HL-60 (cell line): ENCODE measurements around the gene OGFR.

Source experiments
- DNase-seq, 2 experiments: peaks; one replicate each; pipeline ENCODE4 v3.0.0-alpha.2; 2010 to 2020; ENCODE audit warnings: low read depth in 1 of 2, low spot score in 1 of 2
- H3K27ac ChIP-seq: fragments of 250-450 bp; sonication (Bioruptor Pico); replicated peaks from 2 replicates; pipeline ENCODE4 v1.5.1; 2020; ENCODE audit warnings: mild to moderate bottlenecking, moderate library complexity
- H3K27me3 ChIP-seq: fragments of 250-450 bp; sonication (Bioruptor Pico); 2 replicates; pipeline ENCODE4 v1.5.1; 2021; ENCODE audit warnings: mild to moderate bottlenecking, moderate library complexity; ENCODE audit not compliant: insufficient read depth, poor library complexity, severe bottlenecking
- H3K4me3 ChIP-seq: replicated peaks from 2 replicates; pipeline ENCODE4 v1.5.1; 2011; ENCODE audit warnings: mild to moderate bottlenecking, control low read depth, low read length; ENCODE audit not compliant: insufficient read depth
- CTCF ChIP-seq: IDR thresholded peaks from one replicate; pipeline ENCODE4 v1.5.1; 2011; ENCODE audit warnings: low read length, control low read depth, inconsistent platforms; ENCODE audit not compliant: insufficient read depth
- GABPA ChIP-seq: IDR thresholded peaks from 2 replicates; pipeline ENCODE4 v1.6.1; 2012; ENCODE audit warnings: low read depth
- POLR2AphosphoS5 ChIP-seq: IDR thresholded peaks from 2 replicates; pipeline ENCODE4 v1.6.1; 2012; ENCODE audit warnings: low read depth
- REST ChIP-seq: IDR thresholded peaks from 2 replicates; pipeline ENCODE4 v1.6.1; 2012; ENCODE audit warnings: low read depth; ENCODE audit not compliant: insufficient replicate concordance
- SPI1 ChIP-seq: IDR thresholded peaks from 2 replicates; pipeline ENCODE4 v1.6.1; 2012; ENCODE audit warnings: low read depth, mild to moderate bottlenecking, borderline replicate concordance

Gene OGFR

DNA sequence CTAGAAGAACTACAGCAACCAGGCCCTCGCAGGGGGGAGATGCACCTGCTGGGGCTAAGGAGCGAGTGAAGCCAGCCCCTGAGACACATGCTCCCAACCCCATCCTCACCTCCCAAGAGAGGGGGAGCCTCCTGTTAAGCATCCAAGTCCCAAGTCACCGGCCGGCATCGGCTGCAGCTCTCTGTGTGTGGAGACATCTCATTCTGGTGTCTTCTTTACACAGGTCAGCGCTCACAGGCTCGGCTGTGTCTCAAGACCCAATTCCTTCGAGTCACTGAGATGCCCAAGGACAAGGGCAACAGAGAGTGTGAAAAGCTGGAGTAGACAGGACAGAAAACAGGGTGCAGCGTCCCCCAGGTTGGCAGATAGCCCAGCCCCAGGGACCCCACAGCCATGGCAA is 29.4 kb upstream of the OGFR start:
- H3K27ac ChIP-seq, result no peak overlapping the region
- TF ChIP-seq CTCF, result no peak
- no peak for TF ChIP-seq REST
- TF ChIP-seq POLR2AphosphoS5, result no peak
- no peak for TF ChIP-seq SPI1
- no peak for TF ChIP-seq GABPA
- H3K27me3 ChIP-seq, result no peaks in the 10 kb centered on the region
- no peak overlapping the region for H3K4me3 ChIP-seq
- DNase-seq, result no peak

- TF ChIP-seq CTCF (no peak), POLR2AphosphoS5 (no peak), GABPA (no peak), SPI1 (no peak), REST (no peak)
- Histone ChIP-seq H3K27me3 (no peaks in the 10 kb centered on the region), H3K4me3 (no peak overlapping the region), H3K27ac (peak overlapping the region; percentile 41; the same call in 1 of the 2 replicates)
- DNase-seq, result no peak
Measured at GRCh38 chr20:62776035-62776691, 28.5 kb upstream of the OGFR start.

- DNase-seq, result peak; percentile 51 to 84
- Histone ChIP-seq H3K27me3 (no peaks in the 10 kb centered on the region), H3K4me3 (no peak overlapping the region), H3K27ac (peak overlapping the region; percentile 41; the same call in 1 of the 2 replicates)
- TF ChIP-seq SPI1 (no peak), REST (no peak), CTCF (no peak), POLR2AphosphoS5 (no peak), GABPA (no peak)
Measured at GRCh38 chr20:62776692-62777527, 27.7 kb upstream of the OGFR start.
